ENCODE measurements around the gene TUBB4B. TPM values are rescaled to one million over a fixed set of nuclear protein-coding genes. Genes with fewer than 3 reads are reported as not detected.

The TUBB4B gene
- total and polyA plus RNA-seq, 2 experiments from 2014 or later = 334 to 389 TPM

DNA sequence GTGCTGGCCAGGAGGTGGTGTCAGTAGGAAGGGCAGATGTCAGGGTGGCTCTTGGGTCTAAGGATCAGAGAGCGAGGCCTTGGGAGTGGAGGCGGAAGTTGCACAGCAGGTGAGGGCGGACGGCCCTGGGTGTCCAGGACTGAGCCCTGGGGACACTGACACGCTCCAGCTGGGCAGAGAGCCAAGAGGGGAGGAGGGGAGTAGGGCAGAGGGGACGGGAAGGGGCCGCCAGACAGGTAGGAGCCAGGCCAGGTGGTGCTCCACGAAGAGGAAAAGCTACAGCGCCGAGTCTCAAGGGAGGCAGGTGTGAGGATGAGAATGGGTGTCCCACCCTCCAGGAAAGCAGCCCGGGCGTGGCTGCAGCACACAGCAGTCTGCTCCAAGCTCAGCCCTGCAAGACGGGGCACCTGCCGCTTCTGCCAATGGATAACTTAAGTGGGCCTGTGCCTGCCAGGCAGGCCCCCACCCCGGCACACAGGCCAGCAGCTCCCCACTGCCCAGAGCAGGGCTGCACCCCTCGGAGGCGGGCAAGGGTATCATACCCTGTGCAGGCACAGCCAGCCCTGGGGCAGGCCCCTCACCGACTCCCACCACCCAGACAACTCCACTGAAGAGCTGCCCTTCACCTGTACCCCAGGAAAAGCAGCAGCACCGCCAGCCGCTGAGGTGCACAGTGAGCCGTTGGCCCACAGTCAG, 45.4 kb upstream of the TUBB4B start:
- TF ChIP-seq STAT1 (IDR thresholded peaks at IDR 0.05; ENCODE audit: unreplicated experiment) = no peak
- TF ChIP-seq ZNF114 (CRISPR knock-in tag; IDR thresholded peaks at IDR 0.05) = no peak
- TF ChIP-seq, protein P1, sequence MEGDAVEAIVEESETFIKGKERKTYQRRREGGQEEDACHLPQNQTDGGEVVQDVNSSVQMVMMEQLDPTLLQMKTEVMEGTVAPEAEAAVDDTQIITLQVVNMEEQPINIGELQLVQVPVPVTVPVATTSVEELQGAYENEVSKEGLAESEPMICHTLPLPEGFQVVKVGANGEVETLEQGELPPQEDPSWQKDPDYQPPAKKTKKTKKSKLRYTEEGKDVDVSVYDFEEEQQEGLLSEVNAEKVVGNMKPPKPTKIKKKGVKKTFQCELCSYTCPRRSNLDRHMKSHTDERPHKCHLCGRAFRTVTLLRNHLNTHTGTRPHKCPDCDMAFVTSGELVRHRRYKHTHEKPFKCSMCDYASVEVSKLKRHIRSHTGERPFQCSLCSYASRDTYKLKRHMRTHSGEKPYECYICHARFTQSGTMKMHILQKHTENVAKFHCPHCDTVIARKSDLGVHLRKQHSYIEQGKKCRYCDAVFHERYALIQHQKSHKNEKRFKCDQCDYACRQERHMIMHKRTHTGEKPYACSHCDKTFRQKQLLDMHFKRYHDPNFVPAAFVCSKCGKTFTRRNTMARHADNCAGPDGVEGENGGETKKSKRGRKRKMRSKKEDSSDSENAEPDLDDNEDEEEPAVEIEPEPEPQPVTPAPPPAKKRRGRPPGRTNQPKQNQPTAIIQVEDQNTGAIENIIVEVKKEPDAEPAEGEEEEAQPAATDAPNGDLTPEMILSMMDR (conservative IDR thresholded peaks at IDR 0.05; ENCODE audit: low read depth in 2 of 2) = no peak
- TF ChIP-seq ZNF331 (CRISPR knock-in tag; IDR thresholded peaks at IDR 0.05; ENCODE audit: low read depth) = no peak
- TF ChIP-seq, protein P2, sequence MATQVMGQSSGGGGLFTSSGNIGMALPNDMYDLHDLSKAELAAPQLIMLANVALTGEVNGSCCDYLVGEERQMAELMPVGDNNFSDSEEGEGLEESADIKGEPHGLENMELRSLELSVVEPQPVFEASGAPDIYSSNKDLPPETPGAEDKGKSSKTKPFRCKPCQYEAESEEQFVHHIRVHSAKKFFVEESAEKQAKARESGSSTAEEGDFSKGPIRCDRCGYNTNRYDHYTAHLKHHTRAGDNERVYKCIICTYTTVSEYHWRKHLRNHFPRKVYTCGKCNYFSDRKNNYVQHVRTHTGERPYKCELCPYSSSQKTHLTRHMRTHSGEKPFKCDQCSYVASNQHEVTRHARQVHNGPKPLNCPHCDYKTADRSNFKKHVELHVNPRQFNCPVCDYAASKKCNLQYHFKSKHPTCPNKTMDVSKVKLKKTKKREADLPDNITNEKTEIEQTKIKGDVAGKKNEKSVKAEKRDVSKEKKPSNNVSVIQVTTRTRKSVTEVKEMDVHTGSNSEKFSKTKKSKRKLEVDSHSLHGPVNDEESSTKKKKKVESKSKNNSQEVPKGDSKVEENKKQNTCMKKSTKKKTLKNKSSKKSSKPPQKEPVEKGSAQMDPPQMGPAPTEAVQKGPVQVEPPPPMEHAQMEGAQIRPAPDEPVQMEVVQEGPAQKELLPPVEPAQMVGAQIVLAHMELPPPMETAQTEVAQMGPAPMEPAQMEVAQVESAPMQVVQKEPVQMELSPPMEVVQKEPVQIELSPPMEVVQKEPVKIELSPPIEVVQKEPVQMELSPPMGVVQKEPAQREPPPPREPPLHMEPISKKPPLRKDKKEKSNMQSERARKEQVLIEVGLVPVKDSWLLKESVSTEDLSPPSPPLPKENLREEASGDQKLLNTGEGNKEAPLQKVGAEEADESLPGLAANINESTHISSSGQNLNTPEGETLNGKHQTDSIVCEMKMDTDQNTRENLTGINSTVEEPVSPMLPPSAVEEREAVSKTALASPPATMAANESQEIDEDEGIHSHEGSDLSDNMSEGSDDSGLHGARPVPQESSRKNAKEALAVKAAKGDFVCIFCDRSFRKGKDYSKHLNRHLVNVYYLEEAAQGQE (IDR thresholded peaks at IDR 0.05; ENCODE audit: unreplicated experiment) = no peak
- TF ChIP-seq, protein P3, sequence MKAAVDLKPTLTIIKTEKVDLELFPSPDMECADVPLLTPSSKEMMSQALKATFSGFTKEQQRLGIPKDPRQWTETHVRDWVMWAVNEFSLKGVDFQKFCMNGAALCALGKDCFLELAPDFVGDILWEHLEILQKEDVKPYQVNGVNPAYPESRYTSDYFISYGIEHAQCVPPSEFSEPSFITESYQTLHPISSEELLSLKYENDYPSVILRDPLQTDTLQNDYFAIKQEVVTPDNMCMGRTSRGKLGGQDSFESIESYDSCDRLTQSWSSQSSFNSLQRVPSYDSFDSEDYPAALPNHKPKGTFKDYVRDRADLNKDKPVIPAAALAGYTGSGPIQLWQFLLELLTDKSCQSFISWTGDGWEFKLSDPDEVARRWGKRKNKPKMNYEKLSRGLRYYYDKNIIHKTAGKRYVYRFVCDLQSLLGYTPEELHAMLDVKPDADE (IDR thresholded peaks at IDR 0.05) = no peak
- TF ChIP-seq NANOG (IDR thresholded peaks at IDR 0.05; ENCODE audit: borderline replicate concordance) = no peak
- TF ChIP-seq JUNB (IDR thresholded peaks at IDR 0.05; ENCODE audit: unreplicated experiment) = no peak
- TF ChIP-seq, protein P4, sequence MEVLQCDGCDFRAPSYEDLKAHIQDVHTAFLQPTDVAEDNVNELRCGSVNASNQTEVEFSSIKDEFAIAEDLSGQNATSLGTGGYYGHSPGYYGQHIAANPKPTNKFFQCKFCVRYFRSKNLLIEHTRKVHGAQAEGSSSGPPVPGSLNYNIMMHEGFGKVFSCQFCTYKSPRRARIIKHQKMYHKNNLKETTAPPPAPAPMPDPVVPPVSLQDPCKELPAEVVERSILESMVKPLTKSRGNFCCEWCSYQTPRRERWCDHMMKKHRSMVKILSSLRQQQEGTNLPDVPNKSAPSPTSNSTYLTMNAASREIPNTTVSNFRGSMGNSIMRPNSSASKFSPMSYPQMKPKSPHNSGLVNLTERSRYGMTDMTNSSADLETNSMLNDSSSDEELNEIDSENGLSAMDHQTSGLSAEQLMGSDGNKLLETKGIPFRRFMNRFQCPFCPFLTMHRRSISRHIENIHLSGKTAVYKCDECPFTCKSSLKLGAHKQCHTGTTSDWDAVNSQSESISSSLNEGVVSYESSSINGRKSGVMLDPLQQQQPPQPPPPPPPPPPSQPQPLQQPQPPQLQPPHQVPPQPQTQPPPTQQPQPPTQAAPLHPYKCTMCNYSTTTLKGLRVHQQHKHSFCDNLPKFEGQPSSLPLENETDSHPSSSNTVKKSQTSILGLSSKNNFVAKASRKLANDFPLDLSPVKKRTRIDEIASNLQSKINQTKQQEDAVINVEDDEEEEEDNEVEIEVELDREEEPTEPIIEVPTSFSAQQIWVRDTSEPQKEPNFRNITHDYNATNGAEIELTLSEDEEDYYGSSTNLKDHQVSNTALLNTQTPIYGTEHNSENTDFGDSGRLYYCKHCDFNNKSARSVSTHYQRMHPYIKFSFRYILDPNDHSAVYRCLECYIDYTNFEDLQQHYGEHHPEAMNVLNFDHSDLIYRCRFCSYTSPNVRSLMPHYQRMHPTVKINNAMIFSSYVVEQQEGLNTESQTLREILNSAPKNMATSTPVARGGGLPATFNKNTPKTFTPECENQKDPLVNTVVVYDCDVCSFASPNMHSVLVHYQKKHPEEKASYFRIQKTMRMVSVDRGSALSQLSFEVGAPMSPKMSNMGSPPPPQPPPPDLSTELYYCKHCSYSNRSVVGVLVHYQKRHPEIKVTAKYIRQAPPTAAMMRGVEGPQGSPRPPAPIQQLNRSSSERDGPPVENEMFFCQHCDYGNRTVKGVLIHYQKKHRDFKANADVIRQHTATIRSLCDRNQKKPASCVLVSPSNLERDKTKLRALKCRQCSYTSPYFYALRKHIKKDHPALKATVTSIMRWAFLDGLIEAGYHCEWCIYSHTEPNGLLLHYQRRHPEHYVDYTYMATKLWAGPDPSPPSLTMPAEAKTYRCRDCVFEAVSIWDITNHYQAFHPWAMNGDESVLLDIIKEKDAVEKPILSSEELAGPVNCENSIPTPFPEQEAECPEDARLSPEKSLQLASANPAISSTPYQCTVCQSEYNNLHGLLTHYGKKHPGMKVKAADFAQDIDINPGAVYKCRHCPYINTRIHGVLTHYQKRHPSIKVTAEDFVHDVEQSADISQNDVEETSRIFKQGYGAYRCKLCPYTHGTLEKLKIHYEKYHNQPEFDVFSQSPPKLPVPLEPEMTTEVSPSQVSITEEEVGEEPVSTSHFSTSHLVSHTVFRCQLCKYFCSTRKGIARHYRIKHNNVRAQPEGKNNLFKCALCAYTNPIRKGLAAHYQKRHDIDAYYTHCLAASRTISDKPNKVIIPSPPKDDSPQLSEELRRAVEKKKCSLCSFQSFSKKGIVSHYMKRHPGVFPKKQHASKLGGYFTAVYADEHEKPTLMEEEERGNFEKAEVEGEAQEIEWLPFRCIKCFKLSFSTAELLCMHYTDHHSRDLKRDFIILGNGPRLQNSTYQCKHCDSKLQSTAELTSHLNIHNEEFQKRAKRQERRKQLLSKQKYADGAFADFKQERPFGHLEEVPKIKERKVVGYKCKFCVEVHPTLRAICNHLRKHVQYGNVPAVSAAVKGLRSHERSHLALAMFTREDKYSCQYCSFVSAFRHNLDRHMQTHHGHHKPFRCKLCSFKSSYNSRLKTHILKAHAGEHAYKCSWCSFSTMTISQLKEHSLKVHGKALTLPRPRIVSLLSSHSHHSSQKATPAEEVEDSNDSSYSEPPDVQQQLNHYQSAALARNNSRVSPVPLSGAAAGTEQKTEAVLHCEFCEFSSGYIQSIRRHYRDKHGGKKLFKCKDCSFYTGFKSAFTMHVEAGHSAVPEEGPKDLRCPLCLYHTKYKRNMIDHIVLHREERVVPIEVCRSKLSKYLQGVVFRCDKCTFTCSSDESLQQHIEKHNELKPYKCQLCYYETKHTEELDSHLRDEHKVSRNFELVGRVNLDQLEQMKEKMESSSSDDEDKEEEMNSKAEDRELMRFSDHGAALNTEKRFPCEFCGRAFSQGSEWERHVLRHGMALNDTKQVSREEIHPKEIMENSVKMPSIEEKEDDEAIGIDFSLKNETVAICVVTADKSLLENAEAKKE (CRISPR knock-in tag; IDR thresholded peaks at IDR 0.05) = no peak
- no peak for TF ChIP-seq CREB1 (CRISPR knock-in tag; IDR thresholded peaks at IDR 0.05; ENCODE audit: low read depth)
- no peak for TF ChIP-seq POLR2AphosphoS5 (IDR thresholded peaks at IDR 0.05; ENCODE audit: low read depth)
- no peak for TF ChIP-seq EZH2 (IDR thresholded peaks at IDR 0.05; ENCODE audit: low read depth, unreplicated experiment)
- no peak for TF ChIP-seq EZH2phosphoT487 (IDR thresholded peaks at IDR 0.05; ENCODE audit: unreplicated experiment)
- no peak overlapping the region for H3K27ac Mint-ChIP-seq
- no peak overlapping the region for H3K4me3 Mint-ChIP-seq
- DNase-seq (ENCODE audit: low spot score) = no peak
- H3K4me1 ChIP-seq (ENCODE audit: insufficient read depth) = peaks cover 6% of the 10 kb centered on the region; the same call in 1 of the 2 replicates
- H3K9me2 ChIP-seq (ENCODE audit: insufficient read depth) = no peaks in the 10 kb centered on the region
- H3K27ac ChIP-seq (ENCODE audit: low read depth) = no peak overlapping the region
- H3K27me3 Mint-ChIP-seq (ENCODE audit: insufficient read depth, low read depth, poor library complexity) = peaks cover 3% of the 10 kb centered on the region
- no peak overlapping the region for H3K4me2 ChIP-seq
- no peak overlapping the region for H2AFZ ChIP-seq
- peaks cover 16% of the 10 kb centered on the region for H3K4me1 Mint-ChIP-seq
- H3K27me3 ChIP-seq (ENCODE audit: insufficient read depth) = no peaks in the 10 kb centered on the region
- no peak for ATAC-seq
- no peaks in the 10 kb centered on the region for H3F3A ChIP-seq (replicated peaks; ENCODE audit: low read depth)
- H3K36me3 Mint-ChIP-seq (ENCODE audit: low read depth) = peaks cover 2% of the 10 kb centered on the region; the same call in 2 of the 3 replicates
- no peaks in the 10 kb centered on the region for H3K36me3 ChIP-seq (ENCODE audit: insufficient read depth)
- H3K79me2 ChIP-seq (replicated peaks; ENCODE audit: insufficient read depth) = peaks cover 45% of the 10 kb centered on the region
- no peak overlapping the region for H3K4me3 ChIP-seq
- no peaks in the 10 kb centered on the region; the same call in 1 of the 2 replicates for H4K20me1 ChIP-seq (replicated peaks; ENCODE audit: insufficient read depth)
- no peaks in the 10 kb centered on the region; the same call in 2 of the 3 replicates for H3K9me3 Mint-ChIP-seq

All from GM23338 (cell line).